GM21360 (cell line): ENCODE data around the gene LGALS3.

Source experiments
- ATAC-seq: cut with Tn5 transposase; IDR thresholded peaks from one replicate; pipeline ENCODE4 v1.9.1; 2021; ENCODE audit warnings: mild to moderate bottlenecking, moderate library complexity; ENCODE audit not compliant: unreplicated experiment

Gene LGALS3

DNA sequence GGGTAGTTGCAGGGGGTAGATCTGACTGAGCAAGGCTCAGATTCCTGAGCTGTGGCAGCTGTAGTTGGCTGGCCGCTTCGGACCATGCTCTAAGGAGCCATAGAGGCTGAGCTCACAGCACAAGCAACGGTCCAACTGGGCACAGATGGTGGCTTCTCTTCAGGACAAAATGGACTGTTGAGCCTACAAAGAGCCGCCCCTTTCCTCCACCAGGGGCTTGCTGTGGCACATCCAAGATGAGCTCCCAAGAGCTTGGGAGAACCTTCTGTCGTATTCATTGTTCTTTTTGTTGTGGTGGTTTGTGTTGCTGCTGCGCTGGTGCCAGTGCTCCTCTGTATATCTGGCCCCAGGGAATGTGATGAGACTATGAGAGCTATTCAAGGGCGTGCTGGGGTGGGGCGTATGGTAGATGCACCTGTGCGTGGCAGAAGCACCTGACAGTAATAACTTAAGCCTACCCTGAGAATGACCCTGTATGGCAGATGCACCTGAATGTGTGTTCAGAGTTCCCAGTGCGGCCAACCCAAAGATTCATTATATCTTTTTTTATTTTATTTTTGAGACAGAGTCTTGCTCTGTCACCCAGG lies 17.8 kb upstream of the LGALS3 start:
- ATAC-seq, result no peak

DNA sequence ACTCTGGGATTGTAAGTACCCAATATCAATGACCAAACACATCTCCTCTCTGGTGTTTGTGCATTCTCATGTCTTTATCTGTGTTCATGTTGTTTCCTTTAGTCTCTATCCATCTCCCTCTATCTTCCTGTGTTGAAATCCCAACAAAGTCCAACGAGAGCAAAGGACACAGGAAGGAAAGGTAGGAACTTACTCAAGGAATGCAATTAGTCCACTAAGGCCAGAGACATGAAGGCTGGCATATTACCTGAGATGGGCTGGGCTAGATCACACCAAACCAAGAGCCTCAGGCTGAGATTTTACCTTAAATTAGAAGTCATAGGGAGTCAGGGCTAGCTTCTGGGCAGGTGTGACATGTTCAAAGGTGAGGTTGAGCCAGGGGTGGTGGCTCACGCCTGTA lies 14.3 kb upstream of the LGALS3 start:
- ATAC-seq, result no peak

DNA sequence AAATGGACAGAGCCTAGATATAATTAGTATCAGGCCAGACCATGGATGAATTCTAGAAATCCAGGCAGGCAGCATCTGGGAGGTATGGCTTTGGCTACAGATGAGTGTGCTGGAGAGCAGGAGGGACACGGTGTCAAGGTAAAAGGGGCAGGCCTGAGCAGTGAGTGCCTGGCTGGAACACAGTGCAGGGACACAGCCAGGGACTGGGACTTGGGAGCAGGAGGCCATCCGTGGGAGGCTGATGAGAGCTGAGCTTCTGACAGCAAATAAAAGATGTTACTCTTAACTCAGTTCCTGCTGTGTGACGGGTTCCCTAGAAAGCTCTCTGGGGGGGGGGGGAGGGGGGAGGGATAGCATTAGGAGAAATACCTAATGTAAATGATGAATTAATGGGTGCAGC lies 13.6 kb upstream of the LGALS3 start:
- no peak for ATAC-seq

DNA sequence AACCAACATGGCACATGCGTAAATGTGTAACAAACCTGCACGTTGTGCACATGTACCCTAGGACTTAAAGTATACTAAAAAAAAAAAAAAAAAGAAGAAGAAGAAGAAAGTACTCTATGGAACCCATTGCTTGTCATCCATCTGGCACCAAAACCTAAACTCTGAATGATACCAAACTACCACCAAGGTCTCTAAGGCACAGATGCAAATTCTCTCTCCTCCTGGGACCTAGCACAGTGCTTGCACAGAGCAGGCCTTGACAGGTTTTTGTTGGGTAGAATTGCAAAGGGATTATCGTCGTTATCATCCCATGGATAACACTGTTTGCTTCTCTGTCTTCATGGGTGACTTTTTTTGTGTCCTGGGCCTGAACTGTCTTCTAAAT lies 13.2 kb upstream of the LGALS3 start:
- ATAC-seq, result no peak

DNA sequence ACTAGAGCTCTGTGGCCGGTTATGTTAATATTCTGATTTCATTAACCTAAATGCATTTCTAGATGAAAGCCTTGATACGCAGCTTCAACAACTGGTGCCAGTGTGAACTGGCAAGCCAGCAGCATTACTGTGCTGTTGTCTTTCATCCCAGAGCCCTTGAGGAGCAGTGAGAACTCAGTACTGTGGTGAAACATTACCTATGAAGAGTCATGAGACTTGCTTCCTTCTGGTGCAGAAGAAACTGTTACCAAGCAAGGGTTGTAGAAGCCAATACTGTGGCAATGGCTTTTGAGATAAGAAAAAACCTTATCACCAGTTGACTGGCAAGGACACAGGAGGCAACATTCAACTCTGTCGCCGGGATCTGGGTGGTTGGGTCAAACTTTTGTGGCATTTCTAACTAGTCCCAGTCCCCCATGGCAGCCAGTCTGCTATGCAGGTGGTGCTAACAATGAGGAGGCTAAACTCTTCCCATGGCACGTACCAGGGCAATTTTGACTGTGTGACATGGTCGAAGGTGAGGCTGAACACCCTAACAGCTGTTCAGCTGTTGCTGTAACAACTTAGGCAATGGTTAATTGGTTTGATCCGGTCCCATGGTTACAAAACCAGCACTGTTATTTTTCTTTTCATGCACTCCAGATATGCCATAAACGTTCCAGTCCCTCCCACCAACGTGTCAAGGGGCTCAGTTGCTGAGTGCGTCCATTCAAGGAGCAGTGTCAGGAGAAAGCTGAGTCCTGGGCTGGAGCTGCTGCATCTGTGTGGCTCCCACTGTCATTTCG lies 12.6 kb upstream of the LGALS3 start:
- ATAC-seq, result no peak

DNA sequence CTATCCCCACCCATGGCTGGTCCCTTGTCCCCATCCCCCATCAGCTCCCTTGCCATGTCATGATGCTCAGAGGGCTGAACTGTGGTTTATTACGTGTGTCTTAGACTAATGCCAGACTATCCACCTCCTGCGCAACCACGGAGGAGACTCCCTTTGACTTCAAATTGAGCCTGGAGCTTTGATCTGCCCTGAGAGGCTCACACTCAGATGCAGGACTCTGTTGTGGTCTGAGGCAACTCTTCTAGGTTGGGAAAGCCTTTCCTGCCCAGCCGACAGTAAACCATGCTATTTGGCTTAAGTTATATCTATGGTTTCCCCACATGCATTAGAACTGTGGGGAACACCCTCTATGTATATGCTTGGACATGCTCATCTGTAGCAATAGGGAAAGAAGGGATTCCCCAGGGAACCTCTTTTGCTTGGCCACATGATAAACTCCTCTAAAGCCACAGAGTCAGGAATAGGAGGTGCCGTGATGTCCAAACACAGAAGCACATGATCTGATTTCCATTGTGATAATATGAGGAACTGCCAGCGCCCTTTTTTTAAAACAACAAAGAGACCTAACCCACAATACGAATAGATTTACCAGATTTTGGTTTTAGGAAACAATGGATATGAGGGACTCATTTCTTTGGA lies 11.1 kb upstream of the LGALS3 start:
- ATAC-seq, result no peak

DNA sequence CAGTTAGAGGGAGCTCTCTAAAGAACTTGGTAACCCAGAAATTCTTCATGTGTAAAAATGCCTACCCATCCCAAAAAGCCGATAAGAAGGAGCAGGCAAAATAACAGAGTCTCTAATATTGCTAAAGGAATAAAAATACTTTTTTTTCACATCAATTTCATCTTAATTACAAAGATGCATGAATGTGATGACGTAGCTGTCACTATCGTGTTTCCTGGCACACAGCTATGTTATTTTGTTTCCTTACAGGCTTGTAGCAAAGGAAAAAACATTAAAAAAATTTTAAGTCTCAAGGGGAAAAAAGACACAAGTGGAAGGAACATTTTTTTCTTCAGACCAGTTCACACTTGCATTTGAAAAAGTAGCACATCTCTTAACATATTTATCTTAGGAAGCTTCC lies 10.3 kb upstream of the LGALS3 start:
- ATAC-seq, result no peak

DNA sequence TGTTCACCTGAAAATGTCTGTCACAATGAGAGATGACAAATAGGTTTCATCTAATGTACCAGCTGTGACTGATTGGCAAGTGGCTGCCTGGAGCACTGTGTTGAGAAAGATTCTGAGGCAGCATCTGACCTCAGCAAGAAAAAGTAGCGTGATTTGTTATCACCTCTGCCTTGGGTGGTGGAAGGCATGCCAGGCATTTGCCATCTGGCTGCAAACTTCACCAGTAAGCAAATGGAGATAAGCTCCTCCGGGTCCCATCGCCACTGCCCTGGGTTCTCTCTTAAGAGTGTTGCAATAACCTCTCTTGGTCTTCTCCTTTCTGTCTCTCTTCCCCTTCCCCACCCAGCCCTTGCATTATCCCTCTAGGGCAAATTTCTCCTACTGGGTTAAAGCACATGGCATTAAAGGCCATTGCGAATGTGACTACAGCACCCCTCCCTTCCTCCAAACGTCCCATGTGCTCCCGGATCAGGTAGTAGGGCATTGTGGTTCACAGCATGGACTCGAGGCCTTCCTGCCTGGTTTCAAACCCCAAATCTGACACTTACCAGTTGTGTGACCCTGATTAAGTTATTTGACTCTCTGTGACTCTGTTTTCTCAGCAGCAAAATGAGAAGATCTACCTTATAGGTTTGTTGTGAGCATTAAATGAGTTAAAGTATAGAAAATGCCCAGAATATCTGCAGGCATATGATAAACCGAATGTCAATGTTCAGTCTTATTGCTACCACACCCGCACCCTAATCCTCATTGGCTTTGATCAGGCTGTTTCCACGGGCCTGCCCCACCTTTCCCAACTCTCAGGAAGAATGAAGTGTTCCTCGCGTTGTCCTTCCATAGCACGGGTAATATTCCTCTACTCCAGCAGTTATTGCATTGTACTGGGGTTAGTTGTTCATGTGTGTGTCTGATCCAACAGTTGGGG lies 8.2 kb upstream of the LGALS3 start:
- ATAC-seq, result no peak

DNA sequence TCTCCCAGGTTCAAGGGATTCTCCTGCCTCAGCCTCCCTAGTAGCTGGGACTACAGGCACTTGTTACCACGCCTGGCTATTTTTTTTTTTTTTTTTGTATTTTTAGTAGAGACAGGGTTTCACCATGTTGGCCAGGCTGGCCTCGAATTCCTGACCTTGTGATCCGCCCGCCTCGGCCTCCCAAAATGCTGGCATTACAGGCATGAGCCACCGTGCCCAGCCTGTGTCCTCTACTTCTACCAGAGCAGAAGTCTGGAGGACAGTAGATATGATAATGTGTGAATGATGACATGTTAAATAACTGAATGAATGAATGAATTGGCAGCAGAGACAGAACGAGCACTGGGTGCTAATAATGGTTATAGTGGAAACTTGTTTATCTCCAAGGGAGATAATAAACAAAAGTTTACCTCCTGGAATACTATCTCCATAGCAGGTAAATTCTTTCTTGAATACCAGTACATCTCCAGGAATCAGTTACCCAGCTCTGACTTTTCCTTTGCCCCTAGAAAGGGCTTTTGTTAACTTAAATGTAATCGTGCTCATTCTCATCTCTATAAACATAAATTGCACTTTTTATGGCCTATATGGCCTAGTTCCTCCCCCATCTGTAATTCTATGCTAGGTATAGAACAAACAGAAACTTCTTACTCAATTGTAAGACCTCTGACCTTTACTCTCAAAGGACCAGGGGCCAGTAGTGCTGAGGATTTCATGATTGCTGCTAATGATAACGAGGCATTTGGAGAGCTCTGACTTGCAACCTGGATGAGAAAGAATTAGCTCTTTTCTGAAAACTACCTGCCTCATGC lies 7.2 kb upstream of the LGALS3 start:
- ATAC-seq, result no peak

DNA sequence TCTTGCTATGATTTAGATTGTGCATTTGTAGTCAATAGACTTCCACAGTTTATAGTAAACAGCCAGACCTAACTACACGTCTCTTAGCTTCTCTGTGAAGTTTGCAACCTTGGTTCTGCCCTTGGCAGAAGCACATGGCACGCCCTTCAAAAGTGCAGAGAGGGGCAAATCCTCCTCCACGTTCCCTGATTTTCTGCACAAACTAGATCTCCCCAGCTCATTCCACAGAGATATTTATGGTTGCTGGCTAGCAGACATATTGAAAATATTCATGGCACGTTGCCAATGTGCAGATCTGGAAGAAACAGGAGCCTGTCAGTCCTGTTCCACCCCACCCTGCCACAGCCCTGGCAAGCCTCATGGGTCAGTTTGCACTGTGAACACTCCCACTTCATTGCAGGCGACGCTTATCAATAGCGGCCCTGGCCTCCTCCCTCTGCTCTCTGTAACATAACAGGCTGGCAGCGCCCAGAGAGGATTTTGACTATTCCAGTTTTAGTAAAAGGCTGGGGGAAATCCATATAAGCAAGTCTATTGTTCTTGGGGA lies 6.5 kb upstream of the LGALS3 start:
- ATAC-seq, result no peak

DNA sequence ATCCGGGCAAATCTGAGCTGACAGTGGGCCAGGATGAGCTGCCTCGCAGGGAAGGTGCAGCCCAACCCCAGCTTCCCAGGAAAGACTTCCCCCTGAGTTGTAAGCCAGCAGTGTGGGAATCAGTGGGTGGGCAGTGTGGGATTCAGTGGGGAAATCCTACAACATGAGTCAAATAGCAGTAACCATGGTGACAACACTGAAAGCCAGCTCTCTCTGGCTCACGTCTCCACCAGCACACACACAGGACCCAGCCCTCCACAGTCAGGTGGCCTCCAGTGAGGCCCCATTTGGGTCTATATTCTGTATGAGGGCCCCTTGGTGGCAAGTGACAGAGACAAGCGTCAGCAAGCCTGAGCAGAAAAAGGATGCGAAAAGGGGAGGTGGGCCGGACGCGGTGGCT lies 6.0 kb upstream of the LGALS3 start:
- ATAC-seq, result no peak

DNA sequence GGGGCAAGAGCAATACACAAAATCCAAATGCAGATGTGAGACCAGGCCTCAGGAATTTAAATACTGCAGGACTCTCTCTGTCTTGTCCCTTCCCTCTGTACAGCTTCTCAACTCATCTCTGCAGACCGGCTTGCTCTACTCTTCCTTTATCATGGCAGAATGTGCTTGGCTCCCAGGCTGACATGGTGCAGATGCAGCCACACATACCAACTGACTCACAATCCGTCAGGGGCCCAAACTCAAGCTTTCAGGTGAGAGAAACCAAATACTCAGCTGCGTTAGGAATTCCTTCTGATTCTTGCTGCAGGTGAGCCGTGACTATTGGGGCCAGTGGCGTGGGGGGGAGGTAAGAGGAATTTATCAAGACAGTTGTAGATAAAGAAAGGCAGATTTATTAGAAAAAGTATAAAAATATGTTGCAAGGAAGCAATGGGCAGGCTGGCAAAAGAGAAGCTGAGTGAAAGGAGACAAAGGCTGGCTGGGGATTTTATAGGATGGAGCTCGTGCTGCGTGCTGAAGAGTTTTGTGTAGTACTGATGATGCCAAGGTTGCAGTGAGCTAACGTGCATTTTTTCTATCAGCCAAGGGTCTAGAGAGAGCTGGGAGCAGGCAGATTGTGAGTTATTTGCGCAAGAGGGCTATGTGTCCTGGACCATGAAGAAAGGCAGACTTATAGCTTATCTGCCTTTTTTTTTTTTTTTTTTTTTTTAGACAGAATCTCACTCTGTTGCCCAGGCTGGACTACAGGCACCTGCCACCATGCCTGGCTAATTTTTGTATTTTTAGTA lies 5.0 kb upstream of the LGALS3 start:
- ATAC-seq, result no peak

DNA sequence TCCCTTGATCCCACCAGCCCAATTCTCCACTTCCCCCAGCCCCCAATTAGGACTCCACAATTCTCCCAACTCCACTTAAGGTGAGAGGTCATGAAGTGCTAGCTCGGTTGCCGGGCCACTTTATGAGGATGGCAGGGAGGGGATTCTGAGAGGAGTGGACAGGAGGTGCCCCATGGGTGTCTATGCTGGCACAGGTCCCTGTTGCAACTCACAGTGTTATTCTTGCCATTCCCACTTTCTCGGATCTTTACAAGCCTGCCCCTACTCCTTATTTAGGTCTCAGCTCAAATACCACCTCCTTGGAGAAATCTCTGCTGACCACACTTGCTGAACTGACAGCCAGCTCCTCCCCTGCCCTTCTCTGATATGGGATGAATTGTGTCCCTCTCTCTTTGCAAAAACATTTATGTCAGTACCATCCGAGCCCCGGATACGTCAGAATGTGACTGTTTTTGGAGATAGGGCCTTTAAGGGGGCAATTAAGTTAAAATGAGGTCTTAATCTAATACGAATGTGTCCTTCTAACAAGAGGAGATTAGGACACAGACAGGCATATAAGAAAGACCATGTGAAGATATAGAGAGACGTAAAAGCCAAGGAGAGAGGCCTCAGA lies 4.2 kb upstream of the LGALS3 start:
- no peak for ATAC-seq

DNA sequence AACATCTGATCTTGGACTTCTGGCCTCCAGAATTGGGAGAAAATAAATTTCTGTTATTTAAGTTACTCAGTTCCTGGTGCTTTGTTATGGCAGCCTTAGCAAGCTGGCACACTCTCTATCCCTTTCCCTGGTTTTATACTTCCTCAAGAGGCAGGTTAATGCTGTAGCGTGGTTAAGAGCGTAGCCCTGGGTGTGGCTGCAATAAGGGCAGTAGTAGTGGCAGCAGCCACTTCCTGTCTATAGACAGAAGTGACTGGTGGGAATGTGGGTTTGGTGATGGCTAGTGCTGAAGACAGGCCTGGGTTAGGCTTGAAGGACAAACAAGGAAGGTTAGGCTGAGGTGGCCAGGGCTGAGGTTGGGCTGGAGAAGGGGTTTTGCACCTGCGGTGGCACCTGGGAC lies 3.6 kb upstream of the LGALS3 start:
- no peak for ATAC-seq

DNA sequence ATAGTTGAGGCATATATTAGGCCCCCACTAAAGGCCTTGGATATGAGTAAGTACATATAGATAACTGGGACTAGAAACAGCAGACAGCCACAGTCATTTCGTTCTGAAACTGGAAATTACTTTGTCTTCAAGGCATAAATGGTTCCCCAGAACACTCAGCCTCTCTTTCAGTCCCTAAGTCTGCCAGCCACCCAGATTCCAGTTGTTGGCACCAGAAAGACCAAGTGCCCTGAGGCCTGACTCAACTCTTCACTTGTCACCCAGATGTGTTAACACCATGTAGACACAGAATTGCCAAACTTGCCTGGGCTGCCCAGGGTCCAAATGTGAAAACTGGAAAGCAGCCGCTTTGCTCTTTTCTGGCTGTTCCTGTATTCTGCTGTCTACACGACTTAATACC lies 3.0 kb upstream of the LGALS3 start:
- no peak for ATAC-seq

DNA sequence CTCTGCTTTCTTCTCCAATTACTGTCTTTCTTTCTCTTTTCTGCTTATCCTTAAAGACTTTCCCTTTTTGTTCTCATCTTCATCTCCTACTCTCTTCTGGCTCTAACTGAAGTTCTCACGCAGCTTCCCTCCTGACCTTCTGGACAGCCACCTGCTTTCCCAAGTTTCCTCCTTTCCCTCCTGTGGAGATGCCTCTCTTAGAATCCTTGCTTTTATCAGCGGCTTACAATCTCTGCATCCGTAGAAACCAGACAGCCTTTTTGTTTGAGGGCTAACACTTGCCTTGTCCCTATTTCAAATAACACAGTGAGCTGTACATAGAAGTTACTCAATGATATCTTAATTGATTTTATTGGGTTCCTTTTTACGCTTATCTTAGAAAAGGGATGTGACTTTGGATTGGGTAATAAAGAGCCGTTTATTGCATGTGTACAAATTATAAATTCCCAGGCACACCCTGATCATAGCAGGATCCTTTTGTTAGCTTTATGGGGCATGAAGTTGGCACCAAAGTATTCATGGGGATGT lies 2.1 kb upstream of the LGALS3 start:
- ATAC-seq, result no peak

DNA sequence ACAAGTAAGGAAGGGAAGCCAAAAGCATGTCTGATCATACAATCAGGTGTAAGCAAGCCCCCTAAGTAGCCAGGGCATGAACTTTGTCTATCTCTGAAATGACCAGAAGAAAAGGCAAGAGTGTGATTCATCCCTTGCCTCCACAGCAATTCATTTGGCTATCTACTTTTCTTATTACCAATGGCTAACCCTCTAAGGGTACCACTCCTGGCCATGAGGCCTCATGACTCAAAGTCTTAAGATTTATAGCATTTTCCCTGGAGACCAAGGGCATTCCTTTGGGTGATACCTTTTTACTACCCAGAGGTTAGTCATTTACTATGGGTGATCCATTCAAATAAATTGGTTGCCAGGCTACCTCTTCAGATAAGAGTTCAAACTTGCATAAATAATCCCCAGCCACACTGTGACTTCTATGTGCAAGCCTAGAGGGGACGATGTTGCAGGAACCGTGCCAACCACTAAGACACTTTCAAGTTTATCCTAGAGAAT lies 1.5 kb upstream of the LGALS3 start:
- no peak for ATAC-seq

DNA sequence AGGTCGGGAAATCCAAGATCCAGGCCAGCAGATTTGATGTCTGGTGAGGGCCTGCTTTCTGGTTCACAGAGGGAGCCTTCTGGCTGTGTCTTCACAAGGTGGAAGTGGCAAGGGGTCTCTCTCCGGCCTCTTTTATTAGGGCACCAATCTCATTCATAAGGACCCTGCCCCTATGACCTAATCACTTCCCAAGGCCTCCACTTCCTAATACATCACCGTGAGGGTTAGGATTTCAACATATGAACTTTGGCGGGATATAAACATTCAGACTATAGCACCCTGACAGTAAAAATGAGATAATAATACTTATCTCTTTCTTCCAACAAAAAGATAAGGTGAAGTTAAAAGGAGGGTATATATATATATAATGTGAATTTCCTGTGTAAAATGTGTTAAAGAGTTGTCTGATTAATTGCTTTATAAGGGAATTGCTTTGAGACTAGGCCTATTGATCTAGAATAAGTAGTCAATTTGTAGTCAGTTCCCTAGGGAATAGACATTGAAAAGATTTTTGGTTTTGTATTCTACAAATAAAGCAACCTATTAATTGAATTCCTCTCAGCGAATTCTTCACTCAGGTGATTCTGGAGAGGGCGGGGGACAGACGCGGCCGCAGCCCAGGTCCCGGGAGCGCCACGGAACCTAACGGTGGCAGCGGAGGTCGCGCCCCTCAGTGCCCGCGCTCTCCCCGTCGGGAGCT lies 516 bp upstream of the LGALS3 start:
- ATAC-seq, result no peak
